H1 (cell line): ENCODE results near the gene LRRC63. TPM values are rescaled to one million over a fixed set of nuclear protein-coding genes. Genes with fewer than 3 reads are reported as not detected.
A peak's percentile ranks its signal among the peaks of the same experiment; 100 is the strongest.

Experiments
- CTCF ChIA-PET: fragments of 300-600 bp; sonication (Branson Sonifier 250); formaldehyde crosslinking; loops from one replicate; lab custom pipeline; 2021; ENCODE audit not compliant: partially characterized antibody; lab: Charles Lee
- POLR2A ChIA-PET: fragments of 300-600 bp; sonication (Branson Sonifier 250); formaldehyde crosslinking; loops from one replicate; lab custom pipeline; 2021; ENCODE audit warnings: inconsistent platforms; ENCODE audit not compliant: partially characterized antibody; lab: Charles Lee
- DNase-seq, 2 experiments: peaks; one replicate each; pipeline versions ENCODE4 v3.0.0 to v3.0.0-alpha.2; 2010 to 2022; ENCODE audit warnings: low spot score in 2 of 2, low read depth in 1 of 2, mixed read lengths in 1 of 2
- FAIRE-seq: peaks from 2 replicates; lab custom pipeline; 2011; peaks lifted over from hg19 to GRCh38; lab: Jason Lieb, UNC
- H2AFZ ChIP-seq: 2 replicates; pipeline ENCODE4 v1.8.1; 2012; ENCODE audit warnings: low read length, inconsistent platforms
- H2AK5ac ChIP-seq: 2 replicates; pipeline ENCODE4 v1.6.1; 2013; ENCODE audit warnings: low read depth, low read length
- H2BK120ac ChIP-seq: replicated peaks from 2 replicates; pipeline ENCODE3; 2013; ENCODE audit warnings: low read depth, low read length, inconsistent platforms
- H2BK12ac ChIP-seq: 2 replicates; pipeline ENCODE4 v1.6.1; 2013; ENCODE audit warnings: low read depth, low read length
- H2BK15ac ChIP-seq: 2 replicates; pipeline ENCODE4 v1.6.1; 2013; ENCODE audit warnings: low read length
- H2BK20ac ChIP-seq: 2 replicates; pipeline ENCODE4 v1.6.1; 2013; ENCODE audit warnings: low read length
- H2BK5ac ChIP-seq: 2 replicates; pipeline ENCODE4 v1.6.1; 2013; ENCODE audit warnings: low read depth, low read length
- H3K14ac ChIP-seq: 2 replicates; pipeline ENCODE4 v1.6.1; 2013; ENCODE audit warnings: inconsistent platforms; ENCODE audit not compliant: insufficient read length
- H3K18ac ChIP-seq: 2 replicates; pipeline ENCODE4 v1.6.1; 2013; ENCODE audit warnings: low read length; ENCODE audit errors: extremely low read depth
- H3K23ac ChIP-seq: 2 replicates; pipeline ENCODE4 v1.6.1; 2013; ENCODE audit warnings: inconsistent platforms; ENCODE audit not compliant: insufficient read length
- H3K23me2 ChIP-seq: 2 replicates; pipeline ENCODE4 v1.6.1; 2013; ENCODE audit warnings: low read depth, low read length
- H3K27ac ChIP-seq: 2 replicates; pipeline ENCODE4 v1.6.1; 2011; ENCODE audit warnings: low read depth, low read length, inconsistent platforms
- H3K27me3 ChIP-seq, 4 experiments: replicated peaks in 1 of 4; 1 replicate in 1 of 4; 2 replicates in 3 of 4; pipeline versions ENCODE4 v1.6.1 to v1.8.1; 2011 to 2013; ENCODE audit warnings: low read length in 3 of 4, mild to moderate bottlenecking in 3 of 4, inconsistent platforms in 2 of 4, mixed read lengths in 2 of 4, moderate library complexity in 1 of 4; ENCODE audit not compliant: control insufficient read depth in 3 of 4, insufficient read depth in 3 of 4; ENCODE audit errors: extremely low read depth in 1 of 4
- H3K36me3 ChIP-seq, 4 experiments: 2 replicates each; pipeline versions ENCODE4 v1.6.1 to v1.8.1; 2011 to 2013; ENCODE audit warnings: mild to moderate bottlenecking in 4 of 4, low read length in 3 of 4, moderate library complexity in 2 of 4, control low read depth in 1 of 4, inconsistent platforms in 1 of 4; ENCODE audit not compliant: insufficient read depth in 4 of 4, control insufficient read depth in 2 of 4
- H3K4ac ChIP-seq: replicated peaks from 2 replicates; pipeline ENCODE3; 2013; ENCODE audit warnings: low read length, low read depth, mixed read lengths, inconsistent platforms; ENCODE audit not compliant: insufficient read length
- H3K4me1 ChIP-seq, 4 experiments: replicated peaks in 1 of 4; 1 replicate in 1 of 4; 2 replicates in 3 of 4; pipeline versions ENCODE4 v1.6.1 to v1.8.1; 2011 to 2013; ENCODE audit warnings: low read length in 3 of 4, inconsistent platforms in 2 of 4, mixed read lengths in 1 of 4; ENCODE audit not compliant: insufficient read depth in 4 of 4, control insufficient read depth in 3 of 4
- H3K4me2 ChIP-seq, 2 experiments: 2 replicates each; pipeline versions ENCODE4 v1.6.1 to v1.8.1; 2011 to 2013; ENCODE audit warnings: low read depth in 2 of 2, low read length in 2 of 2, control low read depth in 1 of 2, inconsistent platforms in 1 of 2, mild to moderate bottlenecking in 1 of 2; ENCODE audit not compliant: insufficient read depth in 1 of 2
- H3K4me3 ChIP-seq, 4 experiments: fragments of 200-600, 300-600 bp in 1 of 4; sonication (generic), shearing (Covaris generic), sonication (Bioruptor Twin) in 1 of 4; 2 replicates each; pipeline versions ENCODE4 v1.5.1 to v1.8.1; 2011 to 2016; ENCODE audit warnings: low read length in 4 of 4, low read depth in 3 of 4, control low read depth in 2 of 4, inconsistent platforms in 2 of 4, mild to moderate bottlenecking in 2 of 4, mixed read lengths in 1 of 4, moderate library complexity in 1 of 4; ENCODE audit not compliant: insufficient read depth in 2 of 4; ENCODE audit errors: extremely low read depth in 1 of 4
- H3K56ac ChIP-seq: replicated peaks from 2 replicates; pipeline ENCODE3; 2013; ENCODE audit warnings: low read depth, mild to moderate bottlenecking, mixed read lengths, low read length, inconsistent platforms; ENCODE audit not compliant: insufficient read length
- H3K79me1 ChIP-seq: 2 replicates; pipeline ENCODE4 v1.6.1; 2013; ENCODE audit warnings: low read depth, low read length, control low read depth
- H3K79me2 ChIP-seq, 2 experiments: 2 replicates each; pipeline versions ENCODE4 v1.6.1 to v1.8.1; 2012 to 2013; ENCODE audit warnings: low read length in 2 of 2, mild to moderate bottlenecking in 2 of 2, inconsistent platforms in 1 of 2; ENCODE audit not compliant: insufficient read depth in 2 of 2, control insufficient read depth in 1 of 2
- H3K9ac ChIP-seq, 4 experiments: replicated peaks in 1 of 4; 1 replicate in 1 of 4; 2 replicates in 3 of 4; pipeline versions ENCODE4 v1.6.1 to v1.8.1; 2011 to 2013; ENCODE audit warnings: low read depth in 3 of 4, low read length in 3 of 4, control low read depth in 2 of 4, mild to moderate bottlenecking in 2 of 4, moderate library complexity in 2 of 4, inconsistent platforms in 1 of 4; ENCODE audit errors: extremely low read depth in 1 of 4
- H3K9me3 ChIP-seq, 2 experiments: 2 replicates each; pipeline versions ENCODE4 v1.6.1 to v1.8.1; 2012 to 2013; ENCODE audit warnings: mild to moderate bottlenecking in 2 of 2, moderate library complexity in 2 of 2, control low read depth in 1 of 2, inconsistent platforms in 1 of 2, low read depth in 1 of 2, low read length in 1 of 2, mixed read lengths in 1 of 2; ENCODE audit not compliant: insufficient read depth in 2 of 2
- H4K20me1 ChIP-seq, 2 experiments: replicated peaks in 1 of 2; 2 replicates each; pipeline versions ENCODE3 to v1.8.1; 2011 to 2013; ENCODE audit warnings: inconsistent platforms in 2 of 2, low read length in 2 of 2, mild to moderate bottlenecking in 1 of 2; ENCODE audit not compliant: insufficient read depth in 2 of 2, control insufficient read depth in 1 of 2
- H4K5ac ChIP-seq: 2 replicates; pipeline ENCODE4 v1.6.1; 2013; ENCODE audit warnings: low read length, low read depth, mixed read lengths, inconsistent platforms; ENCODE audit not compliant: insufficient read length
- H4K8ac ChIP-seq: 2 replicates; pipeline ENCODE4 v1.8.0; 2013; ENCODE audit warnings: mild to moderate bottlenecking, moderate library complexity, low read length, inconsistent platforms; ENCODE audit not compliant: insufficient read depth; ENCODE audit errors: extremely low read depth
- H4K91ac ChIP-seq: replicated peaks from 2 replicates; pipeline ENCODE3; 2013; ENCODE audit warnings: low read length, mixed read lengths, inconsistent platforms; ENCODE audit not compliant: insufficient read length
- CBX8 ChIP-seq: fragments of 300-800, 300-1000 bp; sonication (generic); IDR thresholded peaks from 2 replicates; pipeline ENCODE4 v1.7.1; 2016; ENCODE audit warnings: low read depth, low read length, borderline replicate concordance
- HDAC6 ChIP-seq: IDR thresholded peaks from one replicate; pipeline ENCODE4 v1.7.1; 2012; ENCODE audit warnings: low read depth, mild to moderate bottlenecking, inconsistent platforms, low read length, moderate library complexity
- MAFK ChIP-seq: IDR thresholded peaks from 2 replicates; pipeline ENCODE4 v1.6.1; 2012; ENCODE audit warnings: low read depth, mild to moderate bottlenecking, improper control_type of control experiment, low read length
- RAD21 ChIP-seq, 2 experiments: IDR thresholded peaks in 1 of 2; conservative IDR thresholded peaks in 1 of 2; 2 replicates each; pipeline ENCODE4 v1.6.1; 2011; ENCODE audit warnings: low read depth in 2 of 2, low read length in 2 of 2, improper control_type of control experiment in 1 of 2, inconsistent platforms in 1 of 2, mild to moderate bottlenecking in 1 of 2, moderate library complexity in 1 of 2
- TAF1 ChIP-seq: IDR thresholded peaks from 2 replicates; pipeline ENCODE4 v1.6.1; 2011; ENCODE audit warnings: mild to moderate bottlenecking, low read depth, low read length
- TEAD4 ChIP-seq: IDR thresholded peaks from 2 replicates; pipeline ENCODE4 v1.6.1; 2012; ENCODE audit warnings: low read depth, low read length, inconsistent platforms, mixed read lengths
- WGBS, 2 experiments: shearing (Covaris generic) in 1 of 2; methylation state at CpG; one replicate each; pipeline versions ENCODE4 v1.1.6 to v1.1.7; 2013 to 2015; ENCODE audit warnings: low lambda C conversion rate in 2 of 2, mixed read lengths in 2 of 2, inconsistent platforms in 1 of 2, low coverage in 1 of 2, missing lambda C conversion rate in 1 of 2; ENCODE audit not compliant: insufficient replicate concordance in 2 of 2, insufficient coverage in 1 of 2, insufficient read length in 1 of 2; ENCODE audit errors: extremely low coverage in 1 of 2, missing lambda C conversion rate in 1 of 2; 5-methylcytosine and 5-hydroxymethylcytosine counted together
- polyA plus RNA-seq, 7 experiments: library from polyadenylated mRNA; depleted of rRNA in 3 of 7; stranded (reverse) in 5 of 7; unstranded in 2 of 7; fragments of >200 nt in 5 of 7; fragments of 200-250 nt in 2 of 7; gene quantifications; 1 replicate in 5 of 7; 2 replicates in 1 of 7; 4 replicates in 1 of 7; pipeline versions ENCODE4 v1.2.1 to v1.2.3, GENCODE V29; 2011 to 2013; ENCODE audit warnings: missing spikeins in 2 of 7, mixed read lengths in 2 of 7
- total RNA-seq: library from RNA; stranded (reverse); fragmentation: NEBNext Ultra II Directional; extraction: Animal tissue kit (Norgen Biotek cat#: 25700); gene quantifications from 2 replicates; pipeline ENCODE4 v1.2.1, GENCODE V29; 2021
- TF ChIP-seq, protein P1 (sequence below), 3 experiments: IDR thresholded peaks; 1 replicate in 2 of 3; 2 replicates in 1 of 3; pipeline versions ENCODE4 v1.5.1 to v1.6.1; 2011; ENCODE audit warnings: low read length in 3 of 3, mild to moderate bottlenecking in 3 of 3, inconsistent platforms in 2 of 3, low read depth in 1 of 3, moderate library complexity in 1 of 3; ENCODE audit not compliant: insufficient read depth in 1 of 3; ENCODE audit errors: control extremely low read depth in 1 of 3

Gene LRRC63
- total and polyA plus RNA-seq, 2 of the 8 experiments (the other 6 are each of a cell fraction or from before 2014, with no cell fraction given) = not detected

- H3K4me2 ChIP-seq = no peak overlapping the region
Measured at GRCh38 chr13:46184277-46184699, 27.4 kb upstream of the LRRC63 start.

More at GRCh38 chr13:46184277-46184699, 27.4 kb upstream of the LRRC63 start:
- Histone ChIP-seq H3K4me1 (peaks cover 0 to 3% (median 0%) of the 10 kb centered on the region in 4 experiments; a peak in 1 of 7 replicates), H2BK12ac (no peak overlapping the region), H3K36me3 (no peaks in the 10 kb centered on the region), H3K14ac (no peak overlapping the region), H3K27me3 (no peaks in the 10 kb centered on the region), H2BK15ac (no peak overlapping the region), H3K4ac (no peak overlapping the region), H3K23ac (no peak overlapping the region), H4K91ac (no peak overlapping the region), H3K9ac (no peak overlapping the region), H3K79me2 (no peaks in the 10 kb centered on the region), H2AK5ac (no peak overlapping the region), H3K27ac (no peak overlapping the region), H2BK120ac (no peak overlapping the region), H3K56ac (no peak overlapping the region), H3K4me3 (no peak overlapping the region), H2BK20ac (no peak overlapping the region), H3K9me3 (no peaks in the 10 kb centered on the region), H2AFZ (peak overlapping the region; percentile 82; the same call in 1 of the 2 replicates), H2BK5ac (no peak overlapping the region), H3K23me2 (no peaks in the 10 kb centered on the region), H4K5ac (no peak overlapping the region), H4K20me1 (no peaks in the 10 kb centered on the region), H3K18ac (no peak overlapping the region), H4K8ac (no peak overlapping the region), H3K79me1 (no peaks in the 10 kb centered on the region)
- ChIA-PET CTCF (interaction anchor here (1.4 kb wide), 1 partner anchor 10 kb away, joined by 5 read pairs; no protein-coding TSS in a partner anchor), POLR2A (no interaction called here)
- peak; percentile 13 to 75 for DNase-seq
- TF ChIP-seq TEAD4 = no peak
- no peak for TF ChIP-seq HDAC6
- no peak for TF ChIP-seq CBX8
- TF ChIP-seq TAF1 = no peak
- TF ChIP-seq RAD21 (IDR thresholded peaks at IDR 0.05 in 1 of 2, conservative IDR thresholded peaks at IDR 0.05 in 1 of 2; ENCODE audit: low read depth in 2 of 2, low read length in 2 of 2) = peak; percentile 51 to 58
- TF ChIP-seq, protein P1, sequence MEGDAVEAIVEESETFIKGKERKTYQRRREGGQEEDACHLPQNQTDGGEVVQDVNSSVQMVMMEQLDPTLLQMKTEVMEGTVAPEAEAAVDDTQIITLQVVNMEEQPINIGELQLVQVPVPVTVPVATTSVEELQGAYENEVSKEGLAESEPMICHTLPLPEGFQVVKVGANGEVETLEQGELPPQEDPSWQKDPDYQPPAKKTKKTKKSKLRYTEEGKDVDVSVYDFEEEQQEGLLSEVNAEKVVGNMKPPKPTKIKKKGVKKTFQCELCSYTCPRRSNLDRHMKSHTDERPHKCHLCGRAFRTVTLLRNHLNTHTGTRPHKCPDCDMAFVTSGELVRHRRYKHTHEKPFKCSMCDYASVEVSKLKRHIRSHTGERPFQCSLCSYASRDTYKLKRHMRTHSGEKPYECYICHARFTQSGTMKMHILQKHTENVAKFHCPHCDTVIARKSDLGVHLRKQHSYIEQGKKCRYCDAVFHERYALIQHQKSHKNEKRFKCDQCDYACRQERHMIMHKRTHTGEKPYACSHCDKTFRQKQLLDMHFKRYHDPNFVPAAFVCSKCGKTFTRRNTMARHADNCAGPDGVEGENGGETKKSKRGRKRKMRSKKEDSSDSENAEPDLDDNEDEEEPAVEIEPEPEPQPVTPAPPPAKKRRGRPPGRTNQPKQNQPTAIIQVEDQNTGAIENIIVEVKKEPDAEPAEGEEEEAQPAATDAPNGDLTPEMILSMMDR (IDR thresholded peaks at IDR 0.05; ENCODE audit: control extremely low read depth in 1 of 3, insufficient read depth in 1 of 3, low read depth in 1 of 3, low read length in 3 of 3) = peak; percentile 71 to 87 (median 74)
- no peak for TF ChIP-seq MAFK
- 48% methylated on average over 6 of the region's 6 CpGs; no CpG with 5 or more reads in 1 of the 2 experiments for WGBS, 2 experiments
- peak; percentile 71 for FAIRE-seq
